Peyer's patch (tissue), 4 donors: ENCODE data around the gene ATF2. TPM values are rescaled to one million over a fixed set of nuclear protein-coding genes. Genes with fewer than 3 reads are reported as not detected.

Source experiments
- DNase-seq, 3 donors: peaks; one replicate each; pipeline ENCODE4 v3.0.0-alpha.2; 2017 to 2019
- H3K27ac ChIP-seq, 4 donors: fragments of 200-600 bp; sonication (generic); one replicate each; pipeline ENCODE4 v1.5.1; 2016 to 2019
- H3K27me3 ChIP-seq, 2 donors: fragments of 200-600 bp; sonication (generic); one replicate each; pipeline ENCODE4 v1.5.1; 2019
- H3K36me3 ChIP-seq, 3 donors: fragments of 200-600 bp; sonication (generic); one replicate each; pipeline ENCODE4 v1.5.1; 2016 to 2019
- H3K4me1 ChIP-seq, 4 donors: fragments of 200-600 bp; sonication (generic); one replicate each; pipeline ENCODE4 v1.5.1; 2016 to 2019
- H3K4me3 ChIP-seq, 4 donors: fragments of 200-600 bp; sonication (generic); 1 replicate in 3 of 4; 2 replicates in 1 of 4; pipeline ENCODE4 v1.5.1; 2016 to 2019; ENCODE audit warnings: mild to moderate bottlenecking in 1 of 4
- H3K9me3 ChIP-seq, 4 donors: fragments of 200-600 bp; sonication (generic); one replicate each; pipeline ENCODE4 v1.5.1; 2016 to 2019; ENCODE audit warnings: mild to moderate bottlenecking in 1 of 4
- POLR2A ChIP-seq, 2 donors: fragments of 450-650 bp; IDR thresholded peaks; one replicate each; pipeline ENCODE4 v1.5.1; 2017; ENCODE audit warnings: antibody characterized with exemption in 2 of 2, mild to moderate bottlenecking in 2 of 2, moderate library complexity in 2 of 2
- total RNA-seq, 4 donors: library from RNA; depleted of rRNA; stranded (reverse); fragments of >200 nt; gene quantifications; one replicate each; pipeline ENCODE4 v1.1.0, GENCODE V29; 2016
- TF ChIP-seq, protein P1 (sequence below), 6 experiments: fragments of 450-650 bp in 4 of 6; fragments of 200-600 bp in 2 of 6; sonication (generic) in 1 of 6; IDR thresholded peaks; one replicate each; pipeline ENCODE4 v1.5.1; 2017 to 2019; ENCODE audit warnings: antibody characterized with exemption in 6 of 6, mild to moderate bottlenecking in 3 of 6, moderate library complexity in 1 of 6

ATF2 gene
- total RNA-seq, 4 donors from 2014 or later: 46.8 to 54.5 (median 51.0) TPM

DNA sequence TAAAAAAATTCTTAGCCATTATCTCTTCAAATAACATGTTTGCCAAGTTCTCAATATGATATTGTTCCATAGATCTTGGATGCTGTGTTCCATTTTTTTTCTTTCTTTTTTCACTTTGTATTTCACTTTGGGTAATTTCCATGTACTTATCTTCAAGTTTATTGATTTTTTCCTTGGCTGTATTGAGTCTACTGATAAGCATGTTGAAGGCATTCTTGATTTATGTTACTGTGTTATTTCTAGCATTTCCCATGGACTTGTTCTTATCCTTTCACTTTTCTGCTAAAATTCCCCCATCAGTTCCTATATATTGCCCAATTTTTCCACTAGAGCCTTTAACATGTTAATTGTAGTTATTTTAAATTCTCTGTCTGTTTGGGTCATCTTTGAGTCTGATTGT lies 112.0 kb downstream of the ATF2 start:
- H3K9me3 ChIP-seq: no peaks in the 10 kb centered on the region
- H3K4me3 ChIP-seq: no peak overlapping the region
- H3K27ac ChIP-seq: no peak overlapping the region
- no peaks in the 10 kb centered on the region for H3K36me3 ChIP-seq
- TF ChIP-seq, protein P1, sequence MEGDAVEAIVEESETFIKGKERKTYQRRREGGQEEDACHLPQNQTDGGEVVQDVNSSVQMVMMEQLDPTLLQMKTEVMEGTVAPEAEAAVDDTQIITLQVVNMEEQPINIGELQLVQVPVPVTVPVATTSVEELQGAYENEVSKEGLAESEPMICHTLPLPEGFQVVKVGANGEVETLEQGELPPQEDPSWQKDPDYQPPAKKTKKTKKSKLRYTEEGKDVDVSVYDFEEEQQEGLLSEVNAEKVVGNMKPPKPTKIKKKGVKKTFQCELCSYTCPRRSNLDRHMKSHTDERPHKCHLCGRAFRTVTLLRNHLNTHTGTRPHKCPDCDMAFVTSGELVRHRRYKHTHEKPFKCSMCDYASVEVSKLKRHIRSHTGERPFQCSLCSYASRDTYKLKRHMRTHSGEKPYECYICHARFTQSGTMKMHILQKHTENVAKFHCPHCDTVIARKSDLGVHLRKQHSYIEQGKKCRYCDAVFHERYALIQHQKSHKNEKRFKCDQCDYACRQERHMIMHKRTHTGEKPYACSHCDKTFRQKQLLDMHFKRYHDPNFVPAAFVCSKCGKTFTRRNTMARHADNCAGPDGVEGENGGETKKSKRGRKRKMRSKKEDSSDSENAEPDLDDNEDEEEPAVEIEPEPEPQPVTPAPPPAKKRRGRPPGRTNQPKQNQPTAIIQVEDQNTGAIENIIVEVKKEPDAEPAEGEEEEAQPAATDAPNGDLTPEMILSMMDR (IDR thresholded peaks at IDR 0.05): no peak
- TF ChIP-seq POLR2A (IDR thresholded peaks at IDR 0.05): no peak
- DNase-seq: no peak
- no peaks in the 10 kb centered on the region for H3K4me1 ChIP-seq
- H3K27me3 ChIP-seq: no peaks in the 10 kb centered on the region

DNA sequence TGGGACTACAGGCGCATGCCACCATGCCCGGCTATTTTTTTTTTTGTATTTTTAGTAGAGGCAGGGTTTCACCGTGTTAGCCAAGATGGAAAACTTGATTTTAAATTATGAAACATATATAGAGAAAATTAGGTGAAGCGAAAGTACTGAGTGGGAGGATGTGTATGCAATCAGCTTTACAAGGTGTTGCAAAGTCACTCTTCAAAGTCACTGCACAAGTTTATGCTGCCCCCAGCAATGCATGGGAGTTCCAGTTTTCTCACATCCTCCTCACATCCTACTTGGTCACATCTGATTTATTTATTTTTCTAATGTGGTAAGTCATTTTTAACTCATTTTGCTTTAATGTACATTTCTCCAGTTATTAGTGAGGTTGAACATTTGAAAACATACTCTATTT lies 113.7 kb downstream of the ATF2 start:
- H3K27ac ChIP-seq: no peak overlapping the region
- H3K27me3 ChIP-seq: no peaks in the 10 kb centered on the region
- H3K9me3 ChIP-seq: no peaks in the 10 kb centered on the region
- no peaks in the 10 kb centered on the region for H3K36me3 ChIP-seq
- no peaks in the 10 kb centered on the region for H3K4me1 ChIP-seq
- no peak for DNase-seq
- TF ChIP-seq, protein P1 (IDR thresholded peaks at IDR 0.05): no peak
- TF ChIP-seq POLR2A (IDR thresholded peaks at IDR 0.05): no peak
- no peak overlapping the region for H3K4me3 ChIP-seq

- DNase-seq: no peak
- H3K4me3 ChIP-seq: no peak overlapping the region
- no peak for TF ChIP-seq POLR2A (IDR thresholded peaks at IDR 0.05)
- TF ChIP-seq, protein P1 (IDR thresholded peaks at IDR 0.05): no peak
- no peaks in the 10 kb centered on the region for H3K36me3 ChIP-seq
- no peak overlapping the region for H3K27ac ChIP-seq
- H3K27me3 ChIP-seq: no peaks in the 10 kb centered on the region
- no peaks in the 10 kb centered on the region for H3K9me3 ChIP-seq
- no peaks in the 10 kb centered on the region for H3K4me1 ChIP-seq
These were observed 118.3 kb downstream of the ATF2 start for GRCh38 chr2:175049661-175050060.

GRCh38 chr2:175048275-175048674 lies 119.7 kb downstream of the ATF2 start:
- H3K36me3 ChIP-seq: no peaks in the 10 kb centered on the region
- no peak overlapping the region for H3K27ac ChIP-seq
- H3K9me3 ChIP-seq: no peaks in the 10 kb centered on the region
- no peaks in the 10 kb centered on the region for H3K4me1 ChIP-seq
- no peak for DNase-seq
- H3K4me3 ChIP-seq: no peak overlapping the region
- no peaks in the 10 kb centered on the region for H3K27me3 ChIP-seq
- TF ChIP-seq, protein P1 (IDR thresholded peaks at IDR 0.05): no peak
- no peak for TF ChIP-seq POLR2A (IDR thresholded peaks at IDR 0.05)

- H3K27ac ChIP-seq: no peak overlapping the region
These were observed 128.5 kb downstream of the ATF2 start for GRCh38 chr2:175039490-175039889.

More at GRCh38 chr2:175039490-175039889, 128.5 kb downstream of the ATF2 start:
- Histone ChIP-seq H3K9me3 (no peaks in the 10 kb centered on the region), H3K36me3 (no peaks in the 10 kb centered on the region), H3K27me3 (no peaks in the 10 kb centered on the region), H3K4me1 (no peaks in the 10 kb centered on the region), H3K4me3 (no peak overlapping the region)
- TF ChIP-seq, protein P1 (IDR thresholded peaks at IDR 0.05): no peak
- TF ChIP-seq POLR2A (IDR thresholded peaks at IDR 0.05): no peak
- DNase-seq: no peak
